Erythroblast (primary cell): Measurements from ENCODE around the gene SLX4.

Source experiments
- DNase-seq, 2 experiments: peaks; one replicate each; lab custom pipeline; 2025; lab: John Stamatoyannopoulos, UW
- GATA1 ChIP-seq: IDR thresholded peaks from 2 replicates; pipeline ENCODE4 v1.6.1; 2011; ENCODE audit warnings: low read depth, mild to moderate bottlenecking, control low read depth, low read length, moderate library complexity
- POLR2A ChIP-seq: IDR thresholded peaks from 2 replicates; pipeline ENCODE4 v1.6.1; 2011; ENCODE audit warnings: mild to moderate bottlenecking, low read length

SLX4 gene

DNA sequence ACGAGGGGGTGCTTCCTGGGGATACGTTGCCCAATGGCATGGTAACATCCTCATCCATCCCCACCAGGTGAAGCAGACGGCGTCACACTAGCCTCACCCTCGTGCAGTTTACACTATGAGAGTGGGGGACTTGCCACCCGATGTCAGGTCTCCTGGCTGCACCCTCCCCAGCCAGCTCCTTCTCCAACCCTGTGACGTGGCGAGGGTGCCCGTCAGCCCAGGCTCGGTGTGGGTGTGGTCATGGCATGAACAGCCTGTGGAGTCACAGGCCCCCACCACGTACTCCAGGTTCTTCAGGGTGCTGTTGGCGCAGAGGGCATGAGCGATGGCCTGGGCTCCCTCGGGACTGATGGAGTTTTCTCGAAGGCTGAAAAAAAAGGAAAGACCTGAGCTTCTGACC lies 62.5 kb downstream of the SLX4 start:
- DNase-seq = no peak
- TF ChIP-seq POLR2A (no peak), GATA1 (no peak)

DNA sequence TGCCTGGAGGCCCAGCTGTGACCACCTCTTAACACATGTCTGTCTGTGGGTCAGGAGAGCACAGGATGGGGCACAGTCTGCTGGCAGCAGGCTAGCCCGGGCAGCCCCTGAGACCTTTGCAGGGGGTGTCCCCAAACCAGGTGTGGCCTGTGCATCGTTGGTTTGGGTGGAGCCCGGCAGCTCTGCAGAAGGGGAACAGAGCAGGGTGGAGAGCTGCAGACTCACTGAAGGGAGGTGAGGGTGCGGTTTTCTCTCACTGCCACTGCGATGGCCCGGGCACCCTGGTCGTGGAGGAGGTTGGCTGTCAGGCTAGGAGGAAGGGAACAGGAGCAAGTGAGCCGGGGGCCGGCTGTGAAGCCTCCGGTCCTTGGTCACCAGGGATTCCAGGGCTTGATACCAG lies 63.0 kb downstream of the SLX4 start:
- no peak for DNase-seq
- no peak for TF ChIP-seq POLR2A
- TF ChIP-seq GATA1 = no peak

DNA sequence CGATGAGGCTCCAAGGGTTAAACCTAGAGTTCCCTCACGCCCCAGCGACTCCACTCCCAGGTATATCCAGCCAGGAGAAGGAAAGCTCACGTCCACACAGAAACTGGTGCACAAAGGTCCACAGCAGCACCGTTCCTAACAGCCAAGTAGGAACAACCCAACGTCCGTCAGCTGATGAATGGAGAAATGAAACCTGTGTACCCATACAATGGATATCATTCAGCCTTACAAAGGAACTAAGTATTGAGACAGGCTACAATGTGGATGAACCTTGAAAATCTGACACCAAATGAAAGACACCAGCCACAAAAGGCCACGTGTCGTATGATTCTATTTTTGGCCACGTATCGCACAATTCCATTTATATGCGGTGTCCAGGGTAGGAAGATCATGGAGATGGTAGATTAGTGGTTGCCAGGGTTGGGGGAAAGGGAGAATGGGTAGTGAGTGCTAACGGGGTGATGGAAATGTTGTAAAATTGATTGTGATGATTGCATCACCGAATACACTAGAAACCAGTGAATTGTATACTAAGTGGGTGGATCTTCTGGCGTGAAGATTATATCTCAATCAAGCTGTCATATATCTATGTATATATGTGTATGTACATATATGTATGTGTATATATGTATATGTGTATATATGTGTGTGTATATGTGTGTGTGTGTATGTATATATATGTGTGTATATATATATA lies 64.3 kb downstream of the SLX4 start:
- DNase-seq = no peak
- no peak for TF ChIP-seq POLR2A
- TF ChIP-seq GATA1 = no peak

DNA sequence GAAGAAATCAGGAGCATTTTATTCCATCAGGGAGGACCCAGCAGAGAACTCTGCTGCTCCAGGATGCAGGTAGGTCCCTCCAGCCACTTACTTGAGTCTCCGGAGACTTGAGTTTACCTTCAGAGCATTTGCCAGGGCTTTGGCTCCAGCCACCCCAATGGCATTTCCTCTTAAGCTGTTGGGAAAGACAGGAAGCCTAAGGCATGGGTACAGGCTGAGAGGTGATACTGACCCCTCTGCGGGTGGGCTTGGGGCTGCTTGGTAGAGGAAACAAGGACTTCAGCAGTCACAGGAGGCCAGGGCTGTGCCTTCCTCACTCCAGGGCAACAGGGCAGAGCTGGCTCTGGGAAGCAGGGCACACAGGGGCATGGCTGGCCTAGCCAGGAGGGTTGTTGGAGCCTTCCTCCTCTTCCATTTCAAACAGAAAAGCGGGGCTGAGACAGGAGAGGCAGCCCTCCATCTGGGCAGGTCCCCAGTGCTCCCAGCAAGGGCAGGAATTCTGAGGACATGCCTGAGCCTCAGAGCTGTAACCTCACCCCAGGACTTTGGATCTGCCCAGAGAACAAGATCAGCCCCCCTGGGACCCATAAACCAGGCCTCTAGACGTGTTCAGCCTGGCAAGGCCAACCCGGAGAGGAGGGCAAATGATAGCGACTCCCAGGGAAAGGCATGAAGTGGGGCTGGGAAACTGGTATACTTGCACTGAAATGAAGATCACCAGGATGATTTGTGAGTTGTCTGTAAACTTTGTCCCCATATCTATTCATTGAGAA lies 68.6 kb downstream of the SLX4 start:
- no peak for TF ChIP-seq GATA1
- no peak for TF ChIP-seq POLR2A
- no peak for DNase-seq

DNA sequence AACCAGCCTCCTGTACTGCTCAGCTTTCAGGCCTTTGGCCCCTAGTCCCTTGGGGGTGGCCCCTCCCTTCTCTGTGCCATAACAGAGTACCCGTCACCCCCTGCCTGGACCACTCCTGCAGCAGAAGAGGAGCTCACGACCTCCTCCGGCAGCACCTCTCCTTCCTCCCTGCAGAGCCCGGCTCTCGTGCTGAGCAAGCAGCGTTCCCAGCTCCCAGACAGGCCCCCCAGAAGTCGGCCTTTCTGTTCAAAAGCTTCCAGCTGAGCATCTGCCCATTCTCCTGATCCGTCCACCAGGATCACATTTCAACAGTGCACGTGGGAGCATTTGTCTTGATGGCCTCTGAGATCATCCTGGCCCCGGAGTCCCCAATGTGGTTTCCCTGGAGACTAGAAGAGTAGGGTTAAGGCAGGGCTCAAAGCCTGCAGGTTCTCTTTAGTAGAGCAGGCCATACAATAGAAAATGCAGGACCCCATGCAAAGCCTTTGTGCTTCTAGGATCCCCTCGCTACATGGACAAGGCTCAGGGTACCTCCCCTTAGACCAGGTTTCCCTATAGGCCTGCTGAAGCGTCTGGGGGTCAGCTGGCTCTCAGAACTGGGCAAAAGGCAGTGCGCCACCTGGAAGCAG lies 69.8 kb downstream of the SLX4 start:
- DNase-seq = no peak

DNA sequence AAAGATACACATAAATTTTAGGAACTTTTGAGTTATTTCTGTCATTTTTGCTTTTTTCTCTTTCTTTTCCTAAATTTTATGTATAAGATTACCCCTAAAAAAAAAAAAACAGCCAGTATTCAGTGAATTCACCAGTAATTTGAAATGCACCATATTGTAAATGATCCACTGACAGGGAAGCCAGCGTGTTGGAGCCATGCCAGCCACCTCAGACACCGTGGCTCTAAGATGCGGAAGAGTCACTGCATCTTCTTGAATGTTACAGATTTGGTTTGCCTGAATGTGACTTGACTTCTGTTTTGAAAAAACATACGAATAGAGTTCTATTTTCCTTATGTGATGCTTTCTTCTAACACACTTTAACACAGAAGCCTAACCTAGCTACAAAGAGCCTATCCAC lies 73.2 kb downstream of the SLX4 start:
- no peak for DNase-seq
- TF ChIP-seq GATA1 (no peak), POLR2A (no peak)

More for the DNA sequence above, 69.8 kb downstream of the SLX4 start:
- TF ChIP-seq GATA1 = no peak
- no peak for TF ChIP-seq POLR2A

DNA sequence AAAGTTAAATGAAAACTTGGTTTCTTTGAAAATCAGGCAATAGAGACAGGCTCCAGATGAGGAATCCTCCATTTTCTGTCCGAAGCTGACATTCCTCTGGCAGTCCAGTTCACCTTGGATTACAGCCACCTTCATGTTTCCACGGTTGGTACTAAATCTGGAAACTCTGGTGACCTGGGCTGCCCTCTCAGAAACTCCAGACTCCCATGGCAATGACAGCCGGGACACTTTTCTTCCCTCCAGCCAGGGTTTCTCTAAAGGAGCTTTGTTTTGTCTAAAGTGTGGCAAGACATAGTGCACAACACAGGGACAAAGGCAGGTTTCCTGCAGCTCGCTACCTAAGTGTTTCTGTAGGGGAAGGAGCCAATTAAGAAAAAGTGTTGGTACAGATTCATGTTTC lies 74.6 kb downstream of the SLX4 start:
- no peak for TF ChIP-seq GATA1
- no peak for TF ChIP-seq POLR2A
- DNase-seq = no peak

DNA sequence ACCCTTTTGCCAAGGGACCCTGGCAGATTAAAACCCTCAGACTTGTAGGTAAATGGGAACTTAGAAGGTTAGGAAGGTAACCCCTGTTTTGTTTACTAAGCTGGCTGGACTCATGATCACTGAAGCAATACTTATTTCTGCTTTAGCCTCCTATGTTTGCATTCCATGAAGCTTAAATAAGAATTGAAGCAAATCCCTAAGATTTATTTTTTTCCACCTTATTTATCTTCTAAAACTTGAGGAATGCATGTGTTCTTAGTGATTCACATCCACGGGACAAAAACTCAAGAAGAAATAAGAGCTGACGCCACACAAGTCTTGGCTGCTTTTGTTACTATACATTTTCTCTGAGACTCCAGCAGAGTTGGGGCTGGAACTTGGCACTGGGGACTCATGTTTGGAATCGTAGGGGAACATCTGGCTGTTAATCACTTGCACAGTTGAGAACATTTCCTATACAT lies 75.1 kb downstream of the SLX4 start:
- TF ChIP-seq GATA1 = no peak
- TF ChIP-seq POLR2A = no peak
- no peak for DNase-seq

DNA sequence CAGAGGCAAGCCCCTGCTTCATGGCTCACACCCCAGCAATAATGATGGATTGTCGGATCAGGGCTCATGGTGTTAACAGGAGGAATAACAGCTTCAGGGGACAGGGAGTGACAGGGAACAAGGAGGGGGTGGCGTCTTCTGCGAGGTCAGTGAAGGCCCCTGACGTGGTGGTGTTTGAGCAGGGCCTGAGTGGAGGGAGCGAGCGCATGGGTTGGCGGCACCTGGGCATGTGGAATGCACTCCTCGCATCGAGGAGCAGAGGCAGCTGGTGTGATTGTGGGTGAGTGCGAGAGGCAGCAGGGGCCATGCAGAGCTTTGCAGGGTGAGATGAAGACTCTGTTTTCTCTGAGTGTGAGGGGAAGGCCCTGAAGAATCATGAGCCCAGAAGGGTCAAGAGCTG lies 77.3 kb downstream of the SLX4 start:
- DNase-seq = no peak
- TF ChIP-seq POLR2A (no peak), GATA1 (no peak)

DNA sequence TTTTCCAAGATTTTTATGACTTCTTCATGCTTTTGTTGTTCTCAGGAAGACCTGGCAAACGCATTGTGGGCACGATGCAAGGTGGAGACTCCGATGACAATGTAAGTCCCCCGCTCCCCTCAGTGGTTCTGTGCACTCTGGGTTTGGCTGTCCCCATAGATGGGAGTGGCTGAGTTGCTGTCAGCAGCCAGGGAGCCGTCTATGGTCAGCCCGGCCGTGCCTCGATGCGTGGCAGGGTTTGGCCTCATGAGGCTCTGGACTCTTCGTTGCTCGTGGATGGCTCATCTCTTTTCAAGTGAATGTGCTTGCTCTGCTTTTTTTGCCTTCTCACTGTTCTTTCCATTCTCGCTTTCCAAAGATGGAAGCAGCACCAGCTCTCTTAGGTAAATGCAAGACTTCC lies 78.7 kb downstream of the SLX4 start:
- no peak for TF ChIP-seq GATA1
- TF ChIP-seq POLR2A = no peak
- DNase-seq = no peak
